T-helper 1 cell treated with Interleukin-12 subunit alpha and Interleukin-12 subunit beta and Interleukin-4 antibody, amounts not matched to agents 30 μg/mL and 1 μg/mL, for 36 hours (primary cell): Measurements from ENCODE around the gene CCDC28A.
"Not testable (repeated sequence)": the region's sequence is repeated elsewhere in the genome, so short reads cannot be mapped to it uniquely, and the experiment has no call there.

Experiments
- H3K27ac Mint-ChIP-seq: one replicate; pipeline ENCODE4 v1.8.0; 2021; ENCODE audit warnings: mild to moderate bottlenecking, mixed read lengths
- H3K27me3 Mint-ChIP-seq: one replicate; pipeline ENCODE4 v1.8.0; 2021; ENCODE audit warnings: low read depth, mixed read lengths
- H3K36me3 Mint-ChIP-seq: one replicate; pipeline ENCODE4 v1.8.0; 2021; ENCODE audit warnings: low read depth, mixed read lengths
- H3K4me1 Mint-ChIP-seq: one replicate; pipeline ENCODE4 v1.8.0; 2021; ENCODE audit warnings: low read depth, mixed read lengths
- H3K4me3 Mint-ChIP-seq: one replicate; pipeline ENCODE4 v1.8.0; 2021; ENCODE audit warnings: mild to moderate bottlenecking, moderate library complexity, mixed read lengths
- H3K9me3 Mint-ChIP-seq: one replicate; pipeline ENCODE4 v1.8.0; 2021; ENCODE audit warnings: mixed read lengths

Gene CCDC28A

DNA sequence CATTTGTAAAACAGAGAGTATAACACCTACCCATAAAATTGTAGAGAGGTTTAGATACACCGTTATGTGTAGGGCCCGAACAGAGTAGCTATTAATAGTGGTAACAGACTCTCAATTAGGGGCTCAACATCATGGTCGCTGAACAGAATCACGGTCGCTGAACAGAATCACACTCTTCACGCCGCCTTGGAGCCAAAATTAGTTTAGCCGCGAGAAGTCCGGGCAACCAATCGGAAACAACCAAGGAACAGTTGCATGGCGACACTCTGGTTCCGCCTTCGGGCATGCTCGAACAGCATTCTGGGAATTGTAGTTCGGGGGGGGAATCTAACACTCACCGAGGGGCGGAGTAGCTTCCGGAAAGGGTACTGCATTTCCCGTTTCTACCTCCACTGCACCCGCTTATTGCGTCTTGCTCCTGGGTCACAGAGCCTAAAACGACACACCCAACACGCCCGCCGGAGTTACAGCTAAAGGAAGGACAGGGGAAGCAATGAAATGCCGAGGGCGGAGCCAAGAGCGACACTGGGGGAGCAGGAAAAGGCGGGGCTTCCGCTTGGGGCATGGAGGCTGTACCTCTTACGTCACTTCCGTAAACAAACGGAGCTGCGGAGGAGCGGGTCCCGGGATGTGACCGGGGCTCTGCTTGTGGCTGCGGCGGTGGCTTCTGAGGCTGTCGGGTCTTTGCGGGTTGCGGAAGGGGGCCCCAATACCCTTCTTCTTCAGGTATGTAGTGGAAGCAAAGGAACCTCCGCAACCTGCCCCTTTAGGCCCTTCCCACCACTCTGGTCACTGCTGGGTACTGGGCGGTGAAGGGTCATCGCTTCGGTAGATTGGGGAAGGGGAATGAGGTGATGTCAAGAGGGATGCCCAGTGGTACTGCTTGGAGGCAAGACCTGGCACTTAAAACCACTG is at the start of gene CCDC28A:
Gene CCDC28A (plus strand): TSS at position 593 of the 915 bp plus-strand sequence. CDS start 2,352 bp downstream, outside the sequence.
- peak within 1 kb of the TSS; percentile 100 for H3K27ac Mint-ChIP-seq
- no peaks in the 10 kb centered on the region for H3K27me3 Mint-ChIP-seq
- H3K4me1 Mint-ChIP-seq, result peaks cover 24% of the 10 kb centered on the region
- peak within 1 kb of the TSS; percentile 99 for H3K4me3 Mint-ChIP-seq
- H3K36me3 Mint-ChIP-seq, result peaks cover 5% of the 10 kb centered on the region
- H3K9me3 Mint-ChIP-seq, result no peaks in the 10 kb centered on the region

DNA sequence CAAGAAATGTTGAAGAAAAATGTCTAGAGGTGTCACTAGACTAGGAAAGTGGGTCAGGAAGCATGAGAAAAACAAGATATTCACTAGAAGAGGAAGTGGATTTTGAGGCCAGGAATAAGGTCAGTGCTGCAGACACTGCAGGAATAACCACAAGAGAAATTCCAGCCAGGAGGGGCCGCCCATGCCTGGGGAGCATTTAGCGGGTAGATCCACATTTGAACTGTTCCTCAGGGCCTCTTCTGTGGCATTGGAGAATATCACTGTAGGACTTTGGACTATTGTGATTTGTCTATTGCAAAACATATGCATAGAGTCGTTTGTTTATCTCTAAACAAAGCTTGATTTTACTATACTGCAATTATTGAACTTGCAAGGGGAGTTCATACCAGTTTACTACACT is 49.6 kb upstream of the CCDC28A start:
- no peaks in the 10 kb centered on the region for H3K9me3 Mint-ChIP-seq
- no peaks in the 10 kb centered on the region for H3K36me3 Mint-ChIP-seq
- no peak overlapping the region for H3K27ac Mint-ChIP-seq
- H3K27me3 Mint-ChIP-seq, result no peaks in the 10 kb centered on the region
- no peaks in the 10 kb centered on the region for H3K4me1 Mint-ChIP-seq
- no peak overlapping the region for H3K4me3 Mint-ChIP-seq

DNA sequence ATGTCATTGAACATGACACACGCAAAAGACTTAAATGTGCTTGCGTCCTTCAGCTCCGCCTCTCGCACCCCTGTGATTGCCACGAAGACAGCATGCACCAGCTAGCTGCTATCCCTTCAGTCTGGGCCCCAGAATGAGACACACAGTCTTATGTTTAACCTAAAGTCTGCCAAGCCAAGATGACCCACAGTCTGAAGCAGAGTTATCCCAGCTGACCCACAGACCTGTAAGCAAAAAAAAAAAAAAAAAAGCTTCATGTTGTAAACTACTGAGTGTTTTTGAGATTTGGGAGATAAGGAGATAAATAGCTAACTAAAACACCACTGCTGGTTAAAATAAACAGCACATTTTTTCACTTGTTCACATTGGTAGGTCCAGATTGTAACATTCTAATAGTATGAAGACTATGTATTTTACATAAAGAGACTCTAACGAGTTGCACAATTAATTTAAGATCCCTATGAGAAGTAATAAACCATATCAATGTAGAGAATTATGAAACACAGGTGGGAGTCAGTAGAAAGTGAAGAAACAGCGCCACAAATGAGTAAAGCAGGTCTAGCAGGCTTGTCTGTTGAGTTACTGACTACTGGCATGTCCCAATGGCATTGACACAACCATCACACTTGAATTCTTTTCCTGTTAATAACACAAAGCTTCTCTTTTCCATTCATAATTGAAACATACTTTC is 47.4 kb upstream of the CCDC28A start:
- H3K36me3 Mint-ChIP-seq, result no peaks in the 10 kb centered on the region

DNA sequence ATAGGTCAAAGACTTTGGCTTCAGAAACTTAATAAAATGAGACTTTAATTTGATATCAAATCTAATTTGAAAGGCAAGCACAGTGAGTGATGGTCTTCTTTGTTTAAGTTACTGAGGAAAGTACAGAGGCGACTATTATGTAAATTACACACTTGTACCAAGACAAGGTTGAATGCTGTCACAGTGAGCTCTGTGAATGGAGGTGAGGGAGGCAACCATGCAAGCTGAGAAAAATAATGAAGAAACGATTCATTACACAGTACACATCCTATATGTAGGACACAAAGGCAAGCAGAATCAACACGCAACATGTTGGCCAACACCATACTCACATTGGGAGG is 46.8 kb upstream of the CCDC28A start:
- Mint-ChIP-seq H3K27me3 (no peaks in the 10 kb centered on the region), H3K36me3 (no peaks in the 10 kb centered on the region), H3K9me3 (no peaks in the 10 kb centered on the region), H3K27ac (no peak overlapping the region), H3K4me3 (no peak overlapping the region), H3K4me1 (no peaks in the 10 kb centered on the region)

More for the DNA sequence above, 47.4 kb upstream of the CCDC28A start:
- Mint-ChIP-seq H3K27me3 (no peaks in the 10 kb centered on the region), H3K27ac (no peak overlapping the region), H3K4me3 (no peak overlapping the region), H3K4me1 (no peaks in the 10 kb centered on the region), H3K9me3 (no peaks in the 10 kb centered on the region)

GRCh38 chr6:138727182-138727581 is 46.4 kb upstream of the CCDC28A start:
- H3K4me3 Mint-ChIP-seq, result no peak overlapping the region
- H3K27me3 Mint-ChIP-seq, result no peaks in the 10 kb centered on the region
- H3K4me1 Mint-ChIP-seq, result no peaks in the 10 kb centered on the region
- no peaks in the 10 kb centered on the region for H3K36me3 Mint-ChIP-seq
- H3K27ac Mint-ChIP-seq, result no peak overlapping the region
- H3K9me3 Mint-ChIP-seq, result no peaks in the 10 kb centered on the region

DNA sequence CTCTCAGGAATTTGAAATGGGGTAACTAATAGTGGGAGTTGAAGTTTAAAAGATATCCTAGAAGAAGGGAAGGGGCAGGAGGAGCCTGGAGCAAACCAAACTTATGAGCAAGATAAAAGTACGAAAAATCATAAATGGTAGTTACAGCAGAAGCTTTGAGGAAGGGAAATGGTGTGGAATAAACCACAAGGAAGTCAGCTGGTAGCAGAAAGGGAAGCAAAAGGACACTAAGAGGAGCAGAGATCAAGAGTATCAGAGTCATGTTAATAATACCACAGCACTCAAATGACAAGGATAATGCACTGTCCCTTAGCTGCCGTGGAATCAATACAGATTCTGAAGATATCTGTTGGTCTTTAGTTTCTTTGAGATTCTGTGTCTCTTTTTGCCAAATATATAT is 44.9 kb upstream of the CCDC28A start:
- Mint-ChIP-seq H3K9me3 (no peaks in the 10 kb centered on the region), H3K4me3 (no peak overlapping the region), H3K27me3 (no peaks in the 10 kb centered on the region), H3K27ac (no peak overlapping the region), H3K4me1 (no peaks in the 10 kb centered on the region), H3K36me3 (no peaks in the 10 kb centered on the region)

- H3K36me3 Mint-ChIP-seq, H3K27ac Mint-ChIP-seq, H3K4me3 Mint-ChIP-seq, H3K4me1 Mint-ChIP-seq, H3K9me3 Mint-ChIP-seq, H3K27me3 Mint-ChIP-seq: not testable (repeated sequence)
Measured at GRCh38 chr6:138730037-138730436, 43.5 kb upstream of the CCDC28A start.

- Mint-ChIP-seq H3K27ac (no peak overlapping the region), H3K9me3 (no peaks in the 10 kb centered on the region), H3K4me1 (no peaks in the 10 kb centered on the region), H3K36me3 (no peaks in the 10 kb centered on the region), H3K4me3 (no peak overlapping the region), H3K27me3 (no peaks in the 10 kb centered on the region)
Measured at GRCh38 chr6:138734585-138734984, 39.0 kb upstream of the CCDC28A start.

- H3K4me3 Mint-ChIP-seq, result no peak overlapping the region
- no peaks in the 10 kb centered on the region for H3K9me3 Mint-ChIP-seq
- H3K27me3 Mint-ChIP-seq, result no peaks in the 10 kb centered on the region
- no peaks in the 10 kb centered on the region for H3K4me1 Mint-ChIP-seq
- no peaks in the 10 kb centered on the region for H3K36me3 Mint-ChIP-seq
- no peak overlapping the region for H3K27ac Mint-ChIP-seq
Measured at GRCh38 chr6:138736640-138737039, 36.9 kb upstream of the CCDC28A start.

GRCh38 chr6:138752017-138752416 is 21.6 kb upstream of the CCDC28A start:
- H3K36me3 Mint-ChIP-seq, result no peaks in the 10 kb centered on the region
- no peak overlapping the region for H3K27ac Mint-ChIP-seq
- no peaks in the 10 kb centered on the region for H3K27me3 Mint-ChIP-seq
- no peaks in the 10 kb centered on the region for H3K9me3 Mint-ChIP-seq
- no peaks in the 10 kb centered on the region for H3K4me1 Mint-ChIP-seq
- H3K4me3 Mint-ChIP-seq, result no peak overlapping the region

GRCh38 chr6:138757136-138757535 is 16.4 kb upstream of the CCDC28A start:
- H3K4me1 Mint-ChIP-seq, result no peaks in the 10 kb centered on the region
- H3K36me3 Mint-ChIP-seq, result no peaks in the 10 kb centered on the region
- H3K27me3 Mint-ChIP-seq, result no peaks in the 10 kb centered on the region
- no peaks in the 10 kb centered on the region for H3K9me3 Mint-ChIP-seq
- H3K27ac Mint-ChIP-seq, result no peak overlapping the region
- H3K4me3 Mint-ChIP-seq, result no peak overlapping the region

DNA sequence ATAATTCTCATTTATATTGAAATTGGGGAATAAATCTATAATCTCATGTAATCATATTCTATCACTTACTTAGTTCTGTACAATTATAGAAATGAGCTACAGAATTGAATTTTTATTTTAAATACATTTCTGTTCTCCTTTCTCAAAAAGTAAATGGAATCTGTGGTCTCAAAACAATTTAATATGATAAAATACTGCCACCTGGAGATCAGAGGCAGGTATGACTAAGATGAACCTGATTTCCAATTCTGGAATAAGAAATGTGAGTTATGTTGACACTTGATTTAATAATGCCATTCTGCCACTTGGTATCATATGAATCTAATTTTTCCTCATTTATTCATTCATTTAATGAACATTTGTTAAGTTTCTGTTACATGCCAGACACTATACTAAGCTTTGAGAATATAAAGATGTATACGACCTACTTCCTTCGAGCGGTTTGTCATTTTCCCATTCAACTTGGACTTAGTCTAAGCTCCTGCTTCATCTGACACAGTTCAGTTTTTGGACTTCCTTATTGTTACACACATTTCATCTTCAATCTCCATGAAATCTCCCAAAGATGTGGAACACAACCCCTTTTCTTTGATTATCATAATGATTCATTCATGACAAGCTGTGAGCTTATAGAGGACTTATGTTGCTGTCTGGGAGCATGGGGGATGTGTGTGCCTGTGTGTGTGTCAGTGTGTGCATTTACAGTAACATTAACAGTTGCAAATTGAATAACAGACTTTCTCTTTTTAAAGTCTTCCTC is 7.5 kb upstream of the CCDC28A start:
- Mint-ChIP-seq H3K9me3 (no peaks in the 10 kb centered on the region), H3K4me1 (peaks cover 7% of the 10 kb centered on the region), H3K4me3 (no peak overlapping the region), H3K27me3 (no peaks in the 10 kb centered on the region), H3K36me3 (no peaks in the 10 kb centered on the region), H3K27ac (no peak overlapping the region)

GRCh38 chr6:138769102-138769676 is 4.4 kb upstream of the CCDC28A start:
- H3K9me3 Mint-ChIP-seq, result no peaks in the 10 kb centered on the region
- H3K27ac Mint-ChIP-seq, result no peak overlapping the region
- H3K27me3 Mint-ChIP-seq, result no peaks in the 10 kb centered on the region
- no peak overlapping the region for H3K4me3 Mint-ChIP-seq
- peaks cover 3% of the 10 kb centered on the region for H3K36me3 Mint-ChIP-seq
- peaks cover 20% of the 10 kb centered on the region for H3K4me1 Mint-ChIP-seq

- Mint-ChIP-seq H3K36me3 (peaks cover 5% of the 10 kb centered on the region), H3K4me1 (peaks cover 24% of the 10 kb centered on the region), H3K27me3 (no peaks in the 10 kb centered on the region), H3K9me3 (no peaks in the 10 kb centered on the region), H3K27ac (peak overlapping the region; percentile 100), H3K4me3 (peak overlapping the region; percentile 99)
Measured at GRCh38 chr6:138772596-138773176, 883 bp upstream of the CCDC28A start.
